Measurements from ENCODE around the gene TTYH2.

The TTYH2 gene

DNA sequence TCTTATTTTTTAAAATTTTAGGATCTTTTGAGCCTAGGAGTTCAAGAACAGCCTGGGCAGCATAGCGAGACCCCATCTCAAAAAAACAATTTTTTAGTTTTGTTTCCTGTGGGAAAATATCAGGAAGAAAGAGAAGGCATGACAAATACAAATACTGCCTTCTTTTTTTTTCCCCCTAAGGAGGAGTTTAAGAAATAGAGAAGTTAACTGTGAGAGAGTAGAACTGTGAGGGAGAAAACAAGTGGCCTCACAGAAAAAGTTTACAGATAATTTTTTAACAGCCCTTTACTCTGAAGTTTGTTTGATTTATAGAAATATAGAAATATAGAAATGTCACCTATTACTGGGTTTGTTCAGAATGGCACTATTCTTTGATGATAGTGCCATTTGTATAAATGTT lies 21.1 kb downstream of the TTYH2 start:
- no peak for DNase-seq (ENCODE audit: low read depth)
- H3K4me3 ChIP-seq (ENCODE audit: low read depth, low read length) = no peak overlapping the region
- TF ChIP-seq MYC (IDR thresholded peaks at IDR 0.05; ENCODE audit: low read depth, low read length) (no peak), POLR2A (IDR thresholded peaks at IDR 0.05; ENCODE audit: extremely low read depth, insufficient read length) (no peak)
- TF ChIP-seq, protein P1, sequence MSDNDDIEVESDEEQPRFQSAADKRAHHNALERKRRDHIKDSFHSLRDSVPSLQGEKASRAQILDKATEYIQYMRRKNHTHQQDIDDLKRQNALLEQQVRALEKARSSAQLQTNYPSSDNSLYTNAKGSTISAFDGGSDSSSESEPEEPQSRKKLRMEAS (IDR thresholded peaks at IDR 0.05; ENCODE audit: low read depth, low read length) = no peak
- TF ChIP-seq, protein P2, sequence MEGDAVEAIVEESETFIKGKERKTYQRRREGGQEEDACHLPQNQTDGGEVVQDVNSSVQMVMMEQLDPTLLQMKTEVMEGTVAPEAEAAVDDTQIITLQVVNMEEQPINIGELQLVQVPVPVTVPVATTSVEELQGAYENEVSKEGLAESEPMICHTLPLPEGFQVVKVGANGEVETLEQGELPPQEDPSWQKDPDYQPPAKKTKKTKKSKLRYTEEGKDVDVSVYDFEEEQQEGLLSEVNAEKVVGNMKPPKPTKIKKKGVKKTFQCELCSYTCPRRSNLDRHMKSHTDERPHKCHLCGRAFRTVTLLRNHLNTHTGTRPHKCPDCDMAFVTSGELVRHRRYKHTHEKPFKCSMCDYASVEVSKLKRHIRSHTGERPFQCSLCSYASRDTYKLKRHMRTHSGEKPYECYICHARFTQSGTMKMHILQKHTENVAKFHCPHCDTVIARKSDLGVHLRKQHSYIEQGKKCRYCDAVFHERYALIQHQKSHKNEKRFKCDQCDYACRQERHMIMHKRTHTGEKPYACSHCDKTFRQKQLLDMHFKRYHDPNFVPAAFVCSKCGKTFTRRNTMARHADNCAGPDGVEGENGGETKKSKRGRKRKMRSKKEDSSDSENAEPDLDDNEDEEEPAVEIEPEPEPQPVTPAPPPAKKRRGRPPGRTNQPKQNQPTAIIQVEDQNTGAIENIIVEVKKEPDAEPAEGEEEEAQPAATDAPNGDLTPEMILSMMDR (IDR thresholded peaks at IDR 0.05; ENCODE audit: low read depth, low read length) = no peak

DNA sequence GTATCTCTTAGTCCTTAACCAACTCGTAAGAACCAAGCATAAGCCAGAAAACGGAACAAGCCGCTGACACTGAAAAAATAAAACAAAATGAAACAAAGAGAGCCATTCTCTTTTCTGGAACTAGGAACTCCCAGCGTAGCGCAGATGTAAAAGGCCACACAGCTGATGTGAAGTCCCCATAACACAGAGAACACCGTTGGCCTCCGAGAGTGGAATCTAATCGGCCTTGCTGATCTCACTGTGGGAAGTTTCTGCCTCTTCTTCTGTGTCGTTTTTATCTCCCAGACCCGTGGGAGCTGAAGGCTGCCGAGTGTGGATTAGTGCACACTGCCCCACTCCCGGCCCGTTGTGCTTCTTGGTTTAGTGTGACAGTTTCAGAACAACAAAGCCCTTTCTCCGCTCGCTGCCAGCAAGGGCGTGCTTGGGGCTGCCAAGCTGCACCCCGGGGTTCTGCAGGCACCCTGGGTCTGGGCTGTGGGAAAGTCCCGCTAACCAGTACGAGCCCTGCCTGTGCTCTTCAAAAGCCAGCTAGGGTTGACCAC lies 21.7 kb downstream of the TTYH2 start:
- DNase-seq (ENCODE audit: low read depth) = no peak
- H3K4me3 ChIP-seq (ENCODE audit: low read depth, low read length) = no peak overlapping the region
- TF ChIP-seq, protein P2 (IDR thresholded peaks at IDR 0.05; ENCODE audit: low read depth, low read length) = no peak
- TF ChIP-seq MYC (IDR thresholded peaks at IDR 0.05; ENCODE audit: low read depth, low read length) = no peak

DNA sequence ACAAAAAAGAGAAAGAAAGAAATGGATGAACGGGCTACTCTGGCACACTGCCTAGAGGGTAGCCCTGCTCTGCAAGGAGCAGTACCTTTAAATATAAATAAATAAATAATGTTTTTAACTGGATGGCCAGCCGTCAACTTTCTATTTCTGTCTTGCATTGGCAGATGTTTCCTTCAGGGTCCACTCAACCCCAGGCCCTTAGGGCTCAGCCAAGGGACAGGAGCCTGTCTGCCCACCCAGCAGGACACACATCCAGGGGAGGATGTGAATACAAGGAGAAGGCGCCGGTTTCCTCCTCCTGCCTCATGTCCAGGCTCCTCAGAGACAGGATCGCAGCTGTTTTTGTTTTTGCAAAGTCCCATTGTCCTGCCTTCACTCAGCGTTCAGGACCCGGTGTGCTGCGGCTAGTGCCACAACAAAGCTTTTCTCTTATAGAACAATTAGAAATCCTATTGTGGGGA lies 22.6 kb downstream of the TTYH2 start:
- no peak for TF ChIP-seq POLR2A (IDR thresholded peaks at IDR 0.05; ENCODE audit: extremely low read depth, insufficient read length)
- no peak for TF ChIP-seq MYC (IDR thresholded peaks at IDR 0.05; ENCODE audit: low read depth, low read length)
- TF ChIP-seq, protein P1 (IDR thresholded peaks at IDR 0.05; ENCODE audit: low read depth, low read length) = no peak
- TF ChIP-seq, protein P2 (IDR thresholded peaks at IDR 0.05; ENCODE audit: low read depth, low read length) = no peak
- no peak for DNase-seq (ENCODE audit: low read depth)
- no peak overlapping the region for H3K4me3 ChIP-seq (ENCODE audit: low read depth, low read length)

DNA sequence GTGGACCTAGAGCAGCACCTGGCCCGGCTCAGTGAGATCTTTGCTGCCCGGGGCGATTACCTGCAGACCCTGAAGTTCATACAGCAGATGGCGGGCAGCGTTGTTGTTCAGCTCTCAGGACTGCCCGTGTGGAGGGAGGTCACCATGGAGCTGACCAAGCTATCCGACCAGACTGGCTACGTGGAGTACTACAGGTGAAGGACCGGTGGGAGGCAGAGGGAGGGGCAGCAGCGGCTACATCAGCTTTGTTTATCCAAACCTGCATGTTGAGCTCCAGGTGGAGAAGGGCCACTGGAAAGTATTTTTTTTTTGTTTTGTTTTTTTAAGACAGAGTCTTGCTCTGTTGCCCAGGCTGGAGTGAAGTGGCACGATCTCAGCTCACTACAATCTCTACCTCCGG lies 23.9 kb downstream of the TTYH2 start:
- DNase-seq (ENCODE audit: low read depth) = no peak
- TF ChIP-seq, protein P1 (IDR thresholded peaks at IDR 0.05; ENCODE audit: low read depth, low read length) = no peak
- no peak for TF ChIP-seq POLR2A (IDR thresholded peaks at IDR 0.05; ENCODE audit: extremely low read depth, insufficient read length)
- no peak for TF ChIP-seq MYC (IDR thresholded peaks at IDR 0.05; ENCODE audit: low read depth, low read length)
- TF ChIP-seq, protein P2 (IDR thresholded peaks at IDR 0.05; ENCODE audit: low read depth, low read length) = no peak
- no peak overlapping the region for H3K4me3 ChIP-seq (ENCODE audit: low read depth, low read length)

DNA sequence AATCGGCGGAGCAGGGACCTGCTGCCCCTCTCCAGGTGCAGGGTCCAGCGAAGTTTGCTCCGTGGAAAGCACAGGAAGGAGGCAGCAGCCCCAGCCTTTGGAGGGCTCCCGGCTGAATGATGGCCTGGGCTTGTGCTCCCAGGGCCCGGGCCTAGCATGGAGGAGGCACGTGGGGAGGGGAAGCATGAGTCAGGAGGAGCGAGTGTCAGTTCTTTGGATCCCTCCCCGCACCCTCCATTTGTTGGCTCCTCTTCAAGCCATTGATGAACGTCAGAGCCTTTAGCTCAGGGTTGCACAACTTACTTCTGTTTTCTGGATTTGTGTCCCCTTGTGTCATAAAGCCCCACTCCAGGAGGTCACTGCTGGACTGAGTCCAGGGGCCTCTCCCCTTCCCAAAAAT lies 25.8 kb downstream of the TTYH2 start:
- H3K4me3 ChIP-seq (ENCODE audit: low read depth, low read length) = no peak overlapping the region
- TF ChIP-seq MYC (IDR thresholded peaks at IDR 0.05; ENCODE audit: low read depth, low read length) (peak; percentile 55), POLR2A (IDR thresholded peaks at IDR 0.05; ENCODE audit: extremely low read depth, insufficient read length) (no peak)
- TF ChIP-seq, protein P2 (IDR thresholded peaks at IDR 0.05; ENCODE audit: low read depth, low read length) = no peak
- TF ChIP-seq, protein P1 (IDR thresholded peaks at IDR 0.05; ENCODE audit: low read depth, low read length) = peak; percentile 55; the same call in 1 of the 2 replicates
- DNase-seq (ENCODE audit: low read depth) = peak; percentile 83

Measured in NB4 (cell line).